ENCODE data around the gene CWC15.

CWC15 gene

GRCh38 chr11:94928117-94928990 lies 45.0 kb downstream of the CWC15 start:
- Histone ChIP-seq H3K9me2 (replicated peaks; ENCODE audit: low read depth, low read length) (no peaks in the 10 kb centered on the region), H3K9ac (ENCODE audit: low read depth, low read length, poor library complexity, severe bottlenecking) (peak overlapping the region; percentile 32), H2AFZ (ENCODE audit: low read length) (no peak overlapping the region), H3K9me3 (ENCODE audit: insufficient read depth, low read depth, low read length) (no peaks in the 10 kb centered on the region), H3K79me2 (ENCODE audit: insufficient read depth, low read length) (no peaks in the 10 kb centered on the region), H4K20me1 (ENCODE audit: insufficient read depth, low read length, poor library complexity, severe bottlenecking) (no peaks in the 10 kb centered on the region), H3K36me3 (ENCODE audit: insufficient read depth, low read length) (no peaks in the 10 kb centered on the region), H3K27me3 (ENCODE audit: insufficient read depth, low read length, poor library complexity, severe bottlenecking) (no peaks in the 10 kb centered on the region), H3F3A (ENCODE audit: low read depth) (peaks cover 9% of the 10 kb centered on the region; the same call in 1 of the 2 replicates), H3K4me1 (ENCODE audit: insufficient read depth, low read length, poor library complexity, severe bottlenecking) (peaks cover 61% of the 10 kb centered on the region), H3K4me3 (ENCODE audit: low read length, poor library complexity, severe bottlenecking) (peak overlapping the region; percentile 39), H3K4me2 (ENCODE audit: low read depth, low read length, poor library complexity, severe bottlenecking) (peak overlapping the region; percentile 80)
- no peak for TF ChIP-seq CTCF (conservative IDR thresholded peaks at IDR 0.05; ENCODE audit: low read length)
- TF ChIP-seq EZH2phosphoT487 (IDR thresholded peaks at IDR 0.05; ENCODE audit: borderline replicate concordance), result no peak

GRCh38 chr11:94926698-94927237 lies 46.6 kb downstream of the CWC15 start:
- Histone ChIP-seq H3K4me1 (ENCODE audit: insufficient read depth, low read length, poor library complexity, severe bottlenecking) (peaks cover 56% of the 10 kb centered on the region), H3K4me3 (ENCODE audit: low read length, poor library complexity, severe bottlenecking) (no peak overlapping the region), H3K27me3 (ENCODE audit: insufficient read depth, low read length, poor library complexity, severe bottlenecking) (no peaks in the 10 kb centered on the region), H3F3A (ENCODE audit: low read depth) (peaks cover 9% of the 10 kb centered on the region; the same call in 1 of the 2 replicates), H3K9ac (ENCODE audit: low read depth, low read length, poor library complexity, severe bottlenecking) (no peak overlapping the region), H3K9me2 (replicated peaks; ENCODE audit: low read depth, low read length) (no peaks in the 10 kb centered on the region), H3K36me3 (ENCODE audit: insufficient read depth, low read length) (no peaks in the 10 kb centered on the region), H3K9me3 (ENCODE audit: insufficient read depth, low read depth, low read length) (no peaks in the 10 kb centered on the region), H2AFZ (ENCODE audit: low read length) (no peak overlapping the region), H4K20me1 (ENCODE audit: insufficient read depth, low read length, poor library complexity, severe bottlenecking) (no peaks in the 10 kb centered on the region), H3K4me2 (ENCODE audit: low read depth, low read length, poor library complexity, severe bottlenecking) (no peak overlapping the region), H3K79me2 (ENCODE audit: insufficient read depth, low read length) (no peaks in the 10 kb centered on the region)
- TF ChIP-seq CTCF (conservative IDR thresholded peaks at IDR 0.05; ENCODE audit: low read length), result no peak
- no peak for TF ChIP-seq EZH2phosphoT487 (IDR thresholded peaks at IDR 0.05; ENCODE audit: borderline replicate concordance)

- no peaks in the 10 kb centered on the region for H3K79me2 ChIP-seq (ENCODE audit: insufficient read depth, low read length)
- no peaks in the 10 kb centered on the region for H3K9me3 ChIP-seq (ENCODE audit: insufficient read depth, low read depth, low read length)
- no peak for TF ChIP-seq EZH2phosphoT487 (IDR thresholded peaks at IDR 0.05; ENCODE audit: borderline replicate concordance)
- H3K4me1 ChIP-seq (ENCODE audit: insufficient read depth, low read length, poor library complexity, severe bottlenecking), result peaks cover 56% of the 10 kb centered on the region
- no peaks in the 10 kb centered on the region for H3K27me3 ChIP-seq (ENCODE audit: insufficient read depth, low read length, poor library complexity, severe bottlenecking)
- H3K9me2 ChIP-seq (replicated peaks; ENCODE audit: low read depth, low read length), result no peaks in the 10 kb centered on the region
- H3F3A ChIP-seq (ENCODE audit: low read depth), result peaks cover 9% of the 10 kb centered on the region; the same call in 1 of the 2 replicates
- no peak overlapping the region for H3K9ac ChIP-seq (ENCODE audit: low read depth, low read length, poor library complexity, severe bottlenecking)
- no peaks in the 10 kb centered on the region for H3K36me3 ChIP-seq (ENCODE audit: insufficient read depth, low read length)
- no peak overlapping the region for H3K4me3 ChIP-seq (ENCODE audit: low read length, poor library complexity, severe bottlenecking)
- peak overlapping the region; percentile 2 for H3K4me2 ChIP-seq (ENCODE audit: low read depth, low read length, poor library complexity, severe bottlenecking)
- H2AFZ ChIP-seq (ENCODE audit: low read length), result no peak overlapping the region; the same call in 1 of the 2 replicates
- no peaks in the 10 kb centered on the region for H4K20me1 ChIP-seq (ENCODE audit: insufficient read depth, low read length, poor library complexity, severe bottlenecking)
Observed at GRCh38 chr11:94926271-94926625, 47.1 kb downstream of the CWC15 start.
